HG03060 (cell line): ENCODE measurements around the gene C11orf42.
"Not testable (repeated sequence)": the region's sequence is repeated elsewhere in the genome, so short reads cannot be mapped to it uniquely, and the experiment has no call there.

Experiments used
- ATAC-seq: cut with Tn5 transposase; IDR thresholded peaks from one replicate; pipeline ENCODE4 v1.9.1; 2021; ENCODE audit warnings: low read depth, moderate number of reproducible peaks; ENCODE audit not compliant: unreplicated experiment

Gene C11orf42

DNA sequence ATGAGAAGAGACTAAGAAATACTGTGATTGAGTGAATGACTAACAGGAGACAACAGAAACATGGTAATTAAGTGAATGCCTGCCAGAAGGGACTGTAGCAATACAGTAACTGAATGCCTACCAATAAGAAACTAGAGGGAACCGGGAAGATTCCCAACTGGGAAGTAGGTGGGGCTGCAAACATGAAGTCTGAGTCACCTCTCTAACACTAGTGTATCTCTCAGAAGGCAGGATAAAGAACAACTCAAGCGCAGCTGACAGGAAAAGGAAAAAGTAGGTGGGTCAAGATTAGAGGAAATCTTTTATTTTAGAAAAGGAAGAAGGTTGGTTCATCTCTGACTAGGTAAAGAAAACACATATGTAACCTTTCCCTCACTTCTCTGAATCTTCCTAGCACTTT lies 14.0 kb downstream of the C11orf42 start:
- no peak for ATAC-seq

DNA sequence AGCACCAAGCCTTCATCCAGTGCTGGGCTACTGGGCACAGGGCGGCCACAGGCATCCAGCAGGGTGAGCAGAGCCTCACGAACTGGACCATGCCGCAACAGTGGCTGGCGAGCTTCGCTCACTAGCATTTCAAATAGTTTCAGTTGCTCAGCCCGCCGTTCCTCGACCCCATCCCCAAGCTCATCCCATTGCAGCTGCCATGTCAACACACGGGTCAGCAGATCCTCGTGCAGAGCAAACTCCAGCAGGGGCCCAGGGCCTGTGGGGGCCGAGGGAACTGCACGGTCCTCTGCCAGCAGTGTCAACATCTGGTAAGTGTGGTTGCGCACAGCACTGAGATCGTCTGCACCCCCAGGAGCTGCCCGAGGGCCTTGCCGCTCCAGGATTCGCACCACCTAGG lies 18.5 kb downstream of the C11orf42 start:
- no peak for ATAC-seq

DNA sequence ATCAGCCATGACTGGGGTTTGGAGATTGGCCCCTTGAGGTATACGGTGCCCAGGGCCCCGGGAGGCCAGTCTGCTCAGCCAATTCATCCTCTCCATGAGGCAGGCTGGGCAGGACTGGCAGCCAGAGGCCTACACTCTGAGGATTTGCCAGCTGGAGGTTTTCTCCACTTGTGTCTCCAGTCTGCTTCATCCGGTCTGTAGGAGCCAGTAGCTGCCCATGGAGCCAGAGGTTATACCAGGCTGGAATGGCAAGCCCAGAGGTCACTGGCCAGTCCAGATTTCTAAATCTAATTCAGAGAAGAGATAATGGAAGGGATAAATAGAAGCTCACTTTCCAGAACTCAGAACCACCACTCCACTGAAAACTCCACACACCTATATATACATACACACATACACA lies 19.1 kb downstream of the C11orf42 start:
- ATAC-seq: no peak

DNA sequence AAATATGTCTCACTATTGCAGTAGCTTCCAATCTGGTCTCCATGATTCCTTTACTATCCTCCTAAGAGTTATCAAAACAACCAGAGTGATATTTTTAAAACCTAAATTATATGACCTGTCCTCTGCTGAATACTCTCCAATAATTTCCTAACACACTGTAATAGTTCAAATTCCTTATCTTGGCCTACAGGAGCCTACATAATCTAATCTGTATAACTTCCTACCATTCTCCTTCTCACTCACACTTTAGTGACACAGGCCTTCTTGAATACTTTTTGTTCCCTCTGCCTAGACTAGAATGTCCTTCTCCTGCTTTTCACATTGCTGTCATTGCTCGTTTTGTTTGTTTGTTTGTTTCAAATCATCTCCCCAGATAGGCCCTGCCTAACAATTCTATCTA lies 19.7 kb downstream of the C11orf42 start:
- no peak for ATAC-seq

DNA sequence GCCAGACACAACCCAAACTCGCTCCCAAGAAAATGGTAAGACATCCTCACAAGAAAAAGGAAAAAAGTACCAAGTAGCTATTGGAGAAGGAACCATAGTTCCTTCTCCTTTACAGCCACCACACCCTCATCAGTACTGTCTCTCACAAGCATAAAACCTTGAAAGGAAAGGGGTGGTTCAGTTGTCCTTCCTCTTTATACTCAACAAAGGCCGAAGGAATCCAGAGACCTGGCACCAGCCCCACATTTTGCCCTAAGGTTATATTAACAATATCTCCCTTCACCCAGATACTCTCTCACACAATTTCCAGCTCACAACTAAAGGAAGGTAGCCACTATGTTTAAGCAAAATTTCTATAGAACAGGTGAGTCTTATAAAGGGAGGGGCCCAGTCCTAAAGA lies 20.5 kb downstream of the C11orf42 start:
- ATAC-seq: no peak

DNA sequence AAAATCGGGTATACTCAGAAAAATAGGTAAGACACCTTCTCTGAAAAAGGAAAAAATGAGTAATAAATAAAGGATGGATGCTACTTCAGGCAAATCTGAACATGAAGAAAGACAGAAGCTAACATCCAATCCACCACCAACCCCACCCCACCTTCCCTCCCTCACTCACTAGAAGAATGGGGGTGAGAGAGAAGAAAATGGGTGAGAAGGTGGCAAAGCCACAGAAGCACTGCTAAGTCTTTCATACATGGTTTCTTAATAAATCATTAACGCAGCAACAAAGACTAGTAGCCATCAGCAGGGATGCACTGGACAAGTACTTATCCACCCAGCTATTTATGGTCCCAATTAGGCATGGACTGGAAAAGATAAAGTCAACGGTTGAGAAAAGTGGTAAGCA lies 23.2 kb downstream of the C11orf42 start:
- ATAC-seq: no peak

DNA sequence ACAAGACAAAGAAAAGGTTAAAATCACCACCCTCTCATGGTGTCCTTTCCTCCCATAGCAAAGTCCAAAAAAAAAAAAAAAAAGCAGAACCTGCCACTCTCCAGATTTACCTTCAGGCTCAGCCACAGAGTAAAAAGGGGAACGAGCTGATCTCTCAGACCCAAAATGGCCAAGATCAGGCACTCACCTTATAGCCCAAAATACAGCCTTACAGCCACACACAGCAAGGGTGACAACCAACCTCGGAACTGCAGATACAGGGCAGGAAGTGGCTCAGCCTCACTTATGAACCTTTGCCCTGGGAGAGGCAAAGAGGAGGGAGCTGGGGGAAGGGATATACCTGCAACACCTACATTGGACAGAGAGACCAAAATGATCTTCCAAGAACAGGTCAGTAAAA lies 24.6 kb downstream of the C11orf42 start:
- ATAC-seq: no peak

DNA sequence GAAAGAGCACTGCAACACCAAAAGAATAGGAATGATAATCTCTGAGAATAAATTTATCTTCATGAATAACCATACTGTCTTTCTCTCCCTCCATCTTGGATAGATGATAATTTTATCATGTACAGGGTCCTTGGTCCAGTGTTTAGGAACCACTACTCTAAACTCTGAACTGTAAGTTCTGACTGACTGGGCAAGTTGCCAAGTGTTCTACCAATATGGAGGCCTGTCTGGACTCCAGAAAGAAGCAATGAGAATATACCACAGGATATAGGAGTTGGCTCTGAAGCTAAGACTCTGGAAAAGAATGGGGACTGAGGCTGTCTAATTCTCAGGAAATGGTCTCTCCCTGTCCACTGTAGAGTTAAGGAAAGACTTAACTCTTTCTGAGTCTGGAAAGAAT lies 27.5 kb downstream of the C11orf42 start:
- ATAC-seq: no peak

DNA sequence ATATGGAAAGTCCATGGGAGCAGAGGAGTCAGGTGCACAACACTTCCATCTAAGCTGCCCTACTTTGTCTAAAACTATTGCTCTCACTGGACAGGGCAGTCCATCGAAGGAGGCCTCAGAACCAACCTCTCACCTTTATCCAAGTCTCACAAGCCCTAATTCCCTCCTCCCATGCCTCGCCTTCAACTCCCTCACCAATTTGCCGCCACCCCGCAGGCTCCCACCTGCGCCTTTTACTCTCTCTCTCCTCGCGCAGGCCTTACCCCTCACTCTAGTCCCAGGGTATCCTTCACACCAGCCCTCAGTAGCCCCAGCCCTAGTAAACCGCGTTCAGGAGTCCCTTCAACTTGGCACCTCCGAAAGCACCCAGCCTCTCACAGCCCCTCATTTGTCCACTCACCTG lies 28.6 kb downstream of the C11orf42 start:
- ATAC-seq: no peak

DNA sequence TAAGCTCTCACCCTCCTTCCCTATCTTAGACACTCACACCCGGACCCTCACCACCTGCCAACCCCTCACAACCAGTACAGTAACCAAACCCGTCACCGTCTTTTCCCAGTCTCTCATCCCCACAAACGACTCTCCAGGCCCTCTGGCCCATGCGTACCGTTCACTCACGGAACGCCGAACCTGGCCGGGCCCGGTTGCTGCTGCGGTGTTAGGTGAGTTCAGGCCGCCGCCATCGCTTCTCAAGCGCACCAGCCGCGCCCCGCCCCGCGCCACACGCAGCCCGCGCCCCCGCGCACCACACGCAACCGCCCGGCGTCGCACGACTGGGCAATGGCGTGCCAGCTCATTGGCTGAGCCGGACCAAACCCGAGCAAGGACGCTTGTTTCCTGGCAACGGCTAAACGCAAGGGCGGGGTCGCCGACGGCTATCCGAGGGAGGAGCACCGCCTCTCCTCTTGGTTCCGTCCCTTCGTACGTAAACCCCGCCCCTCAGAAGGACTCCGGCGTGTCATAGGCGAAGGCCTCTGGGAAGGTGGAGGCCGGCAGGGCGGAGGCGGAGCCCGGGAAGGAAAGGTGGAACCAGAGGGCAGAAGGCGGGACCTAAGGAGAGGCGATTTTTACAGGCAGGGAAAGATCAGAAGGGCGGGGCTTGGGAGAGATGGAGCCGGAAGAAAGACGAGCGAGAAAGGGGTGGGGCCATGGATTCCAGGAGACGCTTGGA lies 29.2 kb downstream of the C11orf42 start, which contains the start of gene FHIP1B:
Gene FHIP1B, minus strand, starts transcription at position 250 of the 721 bp plus-strand sequence. CDS start 10,120 bp downstream, outside the sequence.
- peak; percentile 96 for ATAC-seq

DNA sequence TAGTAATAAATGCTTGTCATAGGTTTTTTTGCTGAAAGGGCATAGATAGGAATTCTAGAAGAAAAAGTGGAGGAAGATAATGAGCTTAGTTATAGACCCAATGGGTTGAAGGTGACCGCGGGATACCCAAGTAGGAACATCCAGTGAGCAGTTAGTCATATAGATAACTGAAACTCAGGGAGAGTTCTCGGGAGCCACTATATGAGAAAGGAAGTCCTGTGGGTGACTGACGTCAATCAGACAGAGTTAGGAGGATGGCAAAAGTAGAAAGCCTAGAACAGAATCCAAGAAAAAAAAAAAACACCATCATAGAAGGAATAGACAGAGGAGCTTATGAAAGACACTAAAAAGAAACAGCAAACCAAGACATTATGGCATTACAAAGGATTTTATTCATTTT lies 31.9 kb downstream of the C11orf42 start:
- ATAC-seq: no peak

DNA sequence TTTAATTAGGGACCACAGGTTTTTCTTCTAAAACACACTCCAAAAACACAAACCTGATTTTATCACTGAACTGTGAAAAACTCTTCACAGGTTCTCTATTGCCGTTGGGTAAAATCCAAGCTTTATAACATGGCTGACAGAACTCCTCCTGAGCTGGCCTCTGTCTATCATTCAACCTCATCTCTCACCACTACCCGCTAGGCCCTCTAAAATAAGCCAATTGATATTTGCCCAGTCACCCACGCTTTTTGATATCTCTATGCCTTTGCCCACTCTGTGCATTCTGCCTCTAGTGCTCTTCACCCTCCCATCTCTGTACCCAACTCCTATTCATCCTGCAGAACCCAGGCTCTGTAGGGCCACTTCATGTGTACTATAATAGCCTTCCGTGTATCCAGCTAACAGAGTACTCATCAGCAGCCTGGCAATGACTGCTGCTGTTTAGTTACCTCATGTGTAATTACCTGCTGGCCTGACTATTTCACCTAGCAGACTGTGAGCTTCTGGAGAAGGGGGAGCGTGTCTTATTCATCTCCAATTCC lies 32.5 kb downstream of the C11orf42 start:
- no peak for ATAC-seq

DNA sequence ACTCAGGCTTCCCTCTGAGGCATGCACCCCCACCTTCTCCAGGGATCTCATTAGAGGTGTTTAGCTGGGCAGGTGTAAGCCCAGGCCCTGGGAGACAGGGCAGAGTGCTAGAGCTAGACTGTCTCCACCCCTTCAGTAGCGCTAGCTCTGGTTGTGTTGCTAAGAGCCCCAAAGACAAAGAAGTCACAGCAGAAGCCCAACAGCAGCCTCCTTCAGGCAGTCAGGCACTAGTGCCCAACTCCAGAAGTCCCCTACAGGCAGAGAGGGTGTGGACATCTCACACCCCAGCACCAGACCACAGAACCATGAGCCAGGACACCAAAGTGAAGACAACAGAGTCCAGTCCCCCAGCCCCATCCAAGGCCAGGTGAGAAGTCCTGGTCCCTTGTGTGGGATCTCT lies 33.5 kb downstream of the C11orf42 start, which contains the start of gene CNGA4:
Gene CNGA4, plus strand, starts transcription at position 188 of the 400 bp plus-strand sequence. Its CDS starts 118 bp downstream, at position 306.
- ATAC-seq: no peak

DNA sequence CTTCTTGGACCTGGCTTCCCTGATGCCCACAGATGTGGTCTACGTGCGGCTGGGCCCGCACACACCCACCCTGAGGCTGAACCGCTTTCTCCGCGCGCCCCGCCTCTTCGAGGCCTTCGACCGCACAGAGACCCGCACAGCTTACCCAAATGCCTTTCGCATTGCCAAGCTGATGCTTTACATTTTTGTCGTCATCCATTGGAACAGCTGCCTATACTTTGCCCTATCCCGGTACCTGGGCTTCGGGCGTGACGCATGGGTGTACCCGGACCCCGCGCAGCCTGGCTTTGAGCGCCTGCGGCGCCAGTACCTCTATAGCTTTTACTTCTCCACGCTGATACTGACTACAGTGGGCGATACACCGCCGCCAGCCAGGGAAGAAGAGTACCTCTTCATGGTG lies 34.8 kb downstream of the C11orf42 start:
- ATAC-seq: no peak

DNA sequence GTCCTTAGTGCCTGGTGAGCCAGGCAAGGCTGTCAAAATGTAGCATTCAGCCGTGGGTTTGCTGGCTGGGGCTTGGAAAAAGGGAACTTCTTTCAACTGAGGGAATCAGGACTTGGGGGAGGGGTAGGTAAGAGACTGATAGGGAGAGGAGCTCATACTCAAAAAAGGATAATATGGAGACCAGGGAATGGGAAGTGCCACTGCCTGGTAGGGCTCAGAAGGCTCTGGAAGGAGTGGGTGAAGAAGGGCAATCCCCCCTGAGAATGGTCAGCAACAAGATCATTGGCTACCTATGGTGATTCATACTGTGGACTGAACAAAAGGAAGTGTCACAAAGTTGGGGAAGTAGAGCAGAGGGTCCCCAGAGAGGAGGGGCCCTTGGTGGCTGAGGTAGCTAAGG lies 35.4 kb downstream of the C11orf42 start:
- no peak for ATAC-seq

DNA sequence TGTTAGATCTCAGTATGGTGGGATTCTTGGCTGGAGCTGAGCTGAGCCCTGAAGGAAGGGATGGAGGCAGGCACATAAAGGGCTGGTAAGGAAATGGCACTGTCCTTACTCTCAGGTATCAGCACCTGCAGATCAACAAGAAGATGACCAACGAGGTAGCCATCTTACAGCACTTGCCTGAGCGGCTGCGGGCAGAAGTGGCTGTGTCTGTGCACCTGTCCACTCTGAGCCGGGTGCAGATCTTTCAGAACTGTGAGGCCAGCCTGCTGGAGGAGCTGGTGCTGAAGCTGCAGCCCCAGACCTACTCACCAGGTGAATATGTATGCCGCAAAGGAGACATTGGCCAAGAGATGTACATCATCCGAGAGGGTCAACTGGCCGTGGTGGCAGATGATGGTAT lies 36.0 kb downstream of the C11orf42 start:
- ATAC-seq: no peak

DNA sequence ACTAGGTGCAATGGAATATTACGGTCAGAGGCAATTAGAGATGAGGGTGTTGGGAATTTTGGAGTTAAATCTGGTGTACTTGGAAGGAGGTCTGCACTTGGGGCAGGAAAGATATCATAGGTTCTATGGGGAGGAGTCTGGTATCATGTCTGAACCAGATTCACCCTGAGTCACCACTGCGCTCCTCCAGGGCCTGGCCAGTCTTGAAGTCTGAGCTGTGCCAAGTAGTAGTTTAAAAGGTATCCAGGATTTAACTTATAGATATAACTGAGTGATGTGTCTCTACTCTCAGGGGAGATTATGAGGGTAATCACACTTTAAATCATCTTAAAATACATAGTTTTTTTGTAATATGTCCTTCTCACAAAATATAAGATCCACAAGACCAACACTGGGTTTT lies 40.2 kb downstream of the C11orf42 start:
- ATAC-seq: no peak

DNA sequence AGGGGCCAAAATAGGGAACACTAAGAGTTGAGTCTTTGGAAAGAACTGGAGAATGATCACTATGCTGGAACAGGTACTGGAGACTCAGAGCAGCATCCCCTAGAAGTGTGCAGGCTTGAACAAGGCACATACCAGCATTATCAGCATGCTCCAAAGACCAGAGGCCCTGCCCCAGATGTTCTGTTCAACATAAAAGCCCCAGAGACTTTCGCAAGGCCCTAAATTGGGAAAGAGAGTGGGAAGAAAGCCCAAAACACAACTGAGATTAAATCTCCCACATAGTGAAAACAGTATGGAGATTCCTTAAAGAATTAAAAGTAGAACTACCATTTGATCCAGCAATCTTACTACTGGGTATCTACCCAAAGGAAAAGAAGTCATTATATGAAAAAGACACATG lies 42.9 kb downstream of the C11orf42 start:
- no peak for ATAC-seq

DNA sequence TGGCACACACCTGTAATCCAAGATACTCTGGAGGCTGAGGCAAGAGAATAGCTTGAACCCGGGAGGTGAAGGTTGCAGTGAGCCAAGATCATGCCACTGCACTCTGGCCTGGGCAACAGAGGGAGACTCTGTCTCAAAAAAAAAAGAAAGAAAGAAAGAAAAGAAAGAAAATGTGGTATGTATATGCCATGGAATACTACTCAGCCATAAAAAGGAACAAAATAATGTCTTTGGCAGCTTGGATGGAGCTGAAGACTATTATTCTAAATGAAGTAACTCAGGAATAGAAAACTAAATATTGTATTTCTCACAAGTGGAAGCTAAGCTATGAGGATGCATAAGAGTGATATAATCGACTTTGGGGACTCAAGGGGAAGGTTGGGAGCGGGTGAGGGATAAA lies 43.5 kb downstream of the C11orf42 start:
- not testable (repeated sequence) for ATAC-seq

DNA sequence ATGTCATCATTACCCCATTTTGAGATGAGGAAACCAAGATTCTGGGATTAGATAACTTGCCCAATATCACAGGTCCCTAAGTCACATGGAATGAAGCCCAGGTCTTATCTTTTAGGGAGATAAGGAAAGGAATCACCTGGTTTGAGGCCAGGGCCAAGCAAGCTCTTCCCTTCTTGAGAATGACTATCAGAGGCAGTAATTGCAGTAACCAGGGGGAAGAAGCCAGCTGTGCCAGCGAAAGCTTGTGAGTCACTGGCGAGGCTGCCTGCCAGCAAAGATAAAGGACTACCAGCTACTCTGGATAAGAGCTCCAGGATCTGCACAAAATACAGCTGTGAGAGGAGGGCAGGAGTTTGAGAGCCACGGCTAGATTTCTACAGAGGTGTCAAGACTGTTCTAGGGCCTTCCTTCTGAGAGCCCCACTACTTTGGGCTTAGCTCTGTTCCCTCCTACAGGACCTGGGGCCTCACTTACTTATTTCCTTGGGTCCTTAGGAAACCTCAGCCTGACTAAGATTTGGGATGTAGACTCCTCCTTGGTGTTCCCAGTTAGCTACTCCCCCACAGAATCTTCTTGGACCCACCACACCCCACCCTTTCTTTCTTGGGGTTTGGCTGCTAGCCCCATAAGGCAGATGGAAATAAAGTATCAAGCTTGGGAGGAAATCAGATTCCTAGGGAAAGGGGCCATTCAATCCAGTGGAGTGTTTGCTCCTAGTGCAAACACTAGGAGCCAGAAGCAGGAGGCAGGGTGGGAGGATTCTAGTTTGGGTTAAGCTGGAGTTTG lies 44.6 kb downstream of the C11orf42 start:
- ATAC-seq: no peak

DNA sequence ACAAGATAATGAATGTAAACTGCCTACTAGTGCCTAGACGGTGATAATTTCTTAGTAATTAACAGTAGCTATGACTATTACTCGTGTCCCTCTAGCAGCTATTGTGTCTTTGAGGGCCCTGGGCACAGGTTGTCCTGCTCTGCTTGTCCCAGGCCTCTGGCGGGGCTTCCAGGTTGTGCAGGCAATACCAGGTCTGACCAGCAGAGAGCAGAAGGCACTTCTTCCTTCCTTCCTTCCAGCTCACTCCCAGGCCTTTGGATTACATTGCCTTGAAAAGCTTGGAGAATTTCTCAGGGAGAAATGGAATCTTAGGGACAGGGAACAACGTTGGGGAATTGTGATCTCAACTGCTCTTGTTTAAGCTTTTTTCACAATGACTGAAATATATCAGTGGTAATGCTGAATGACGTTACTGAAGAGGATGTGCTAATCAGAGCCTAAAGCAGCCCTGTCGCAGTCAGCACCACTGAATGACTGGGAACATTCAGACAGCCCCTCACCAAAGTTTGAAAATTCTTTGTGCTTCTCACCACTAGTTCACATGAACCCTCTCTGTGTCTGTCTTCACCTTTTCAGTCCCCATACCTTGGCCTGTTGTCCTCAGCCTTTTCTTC lies 45.9 kb downstream of the C11orf42 start:
- ATAC-seq: no peak
